ENCODE measurements around the gene BEND5. TPM values are rescaled to one million over a fixed set of nuclear protein-coding genes. Genes with fewer than 3 reads are reported as not detected.
A peak's percentile ranks its signal among the peaks of the same experiment; 100 is the strongest.

Gene BEND5
- total RNA-seq, 1 donor from 2014 or later = not detected

- no peak overlapping the region for H3K4me3 ChIP-seq (ENCODE audit: low read depth, low read length)
- H3K27me3 ChIP-seq (ENCODE audit: control insufficient read depth, insufficient read depth, low read length) = peaks cover 2% of the 10 kb centered on the region
- TF ChIP-seq CTCF (IDR thresholded peaks at IDR 0.05; ENCODE audit: insufficient read depth, low read length, severe bottlenecking) = no peak
- no peaks in the 10 kb centered on the region for H3K36me3 ChIP-seq (ENCODE audit: control insufficient read depth, insufficient read depth, low read length)
- FAIRE-seq = no peak
- DNase-seq (ENCODE audit: low read depth) = no peak
These were observed 31.8 kb upstream of the BEND5 start for GRCh38 chr1:48808496-48808895.

DNA sequence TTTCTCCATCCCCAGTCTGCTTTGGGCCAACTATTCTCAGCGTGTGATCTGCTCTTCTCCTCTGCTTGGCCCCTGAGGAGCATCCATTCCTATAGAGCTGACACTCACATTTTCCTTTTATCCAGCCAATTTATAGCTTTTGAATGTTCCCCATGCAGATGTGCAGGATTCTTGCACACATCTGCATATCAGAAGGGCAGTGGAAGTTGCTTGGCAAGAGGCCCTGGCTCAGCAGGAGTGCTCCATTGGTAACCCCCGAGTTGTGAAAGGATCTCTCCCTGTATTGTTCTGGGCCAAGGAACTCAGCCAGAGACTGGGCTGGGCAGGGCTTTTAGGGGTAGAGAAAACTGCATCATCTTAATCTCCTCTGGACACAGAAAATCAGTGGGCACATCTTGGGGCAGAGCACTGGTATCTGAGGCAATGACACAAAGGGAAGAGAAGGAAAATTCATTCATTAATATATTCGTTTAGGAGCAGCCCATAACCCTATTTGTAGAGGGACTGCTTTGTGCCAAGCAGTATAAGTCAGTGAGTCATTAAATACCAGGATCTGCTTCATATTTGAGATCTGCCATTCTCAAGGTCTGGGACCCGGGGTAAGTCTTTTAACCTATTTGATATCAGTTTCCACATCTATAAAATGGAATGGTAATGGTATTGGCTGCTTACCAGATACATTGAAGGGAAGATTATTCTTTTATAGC, 31.0 kb upstream of the BEND5 start:
- TF ChIP-seq CTCF (IDR thresholded peaks at IDR 0.05; ENCODE audit: insufficient read depth, low read length, severe bottlenecking) = no peak
- no peak for DNase-seq (ENCODE audit: low read depth)
- no peak for FAIRE-seq
- Histone ChIP-seq H3K36me3 (ENCODE audit: control insufficient read depth, insufficient read depth, low read length) (no peaks in the 10 kb centered on the region), H3K27me3 (ENCODE audit: control insufficient read depth, insufficient read depth, low read length) (peaks cover 2% of the 10 kb centered on the region), H3K4me3 (ENCODE audit: low read depth, low read length) (no peak overlapping the region)

DNA sequence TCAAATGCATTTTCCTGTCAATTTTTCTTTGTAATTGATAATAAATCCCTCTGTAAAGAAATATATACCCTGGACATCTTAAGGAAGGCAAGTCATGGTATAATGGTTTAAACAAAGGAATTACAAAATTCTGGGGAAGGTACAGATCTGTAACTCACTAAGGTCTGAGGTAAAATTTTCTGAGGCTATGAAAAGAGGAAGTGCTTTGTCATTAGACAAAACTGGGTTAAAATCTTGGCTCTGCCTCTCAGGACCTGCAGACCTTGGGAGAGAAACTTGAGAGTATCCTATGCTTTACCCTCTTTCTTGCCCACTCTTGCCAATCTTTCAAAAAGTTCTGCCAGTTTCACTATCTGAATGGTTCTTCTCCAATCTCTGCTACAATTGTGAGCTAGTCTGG, 26.8 kb upstream of the BEND5 start:
- no peaks in the 10 kb centered on the region for H3K36me3 ChIP-seq (ENCODE audit: control insufficient read depth, insufficient read depth, low read length)
- peaks cover 2% of the 10 kb centered on the region for H3K27me3 ChIP-seq (ENCODE audit: control insufficient read depth, insufficient read depth, low read length)
- no peak for FAIRE-seq
- H3K4me3 ChIP-seq (ENCODE audit: low read depth, low read length) = no peak overlapping the region
- no peak for TF ChIP-seq CTCF (IDR thresholded peaks at IDR 0.05; ENCODE audit: insufficient read depth, low read length, severe bottlenecking)
- no peak for DNase-seq (ENCODE audit: low read depth)

DNA sequence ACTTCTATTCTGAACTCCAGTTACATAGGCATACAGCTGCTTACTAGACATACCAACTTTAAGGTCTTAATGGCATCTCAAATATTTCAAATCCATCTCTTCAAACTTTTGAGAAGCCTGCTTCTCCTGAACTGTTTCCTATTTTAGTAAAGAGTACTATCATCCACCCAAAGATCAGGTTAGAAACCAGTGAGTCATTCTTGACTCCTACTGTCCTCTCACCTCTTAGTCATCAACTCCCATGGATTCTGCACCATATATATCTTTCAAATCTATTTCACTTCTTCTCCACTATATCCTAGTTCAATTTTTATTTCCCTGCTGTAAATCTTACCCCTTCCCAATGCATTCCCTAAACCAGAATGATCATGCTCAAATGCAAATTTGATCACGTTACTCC, 18.1 kb upstream of the BEND5 start:
- Histone ChIP-seq H3K27me3 (ENCODE audit: control insufficient read depth, insufficient read depth, low read length) (no peaks in the 10 kb centered on the region), H3K4me3 (ENCODE audit: low read depth, low read length) (no peak overlapping the region), H3K36me3 (ENCODE audit: control insufficient read depth, insufficient read depth, low read length) (no peaks in the 10 kb centered on the region)
- no peak for TF ChIP-seq CTCF (IDR thresholded peaks at IDR 0.05; ENCODE audit: insufficient read depth, low read length, severe bottlenecking)
- DNase-seq (ENCODE audit: low read depth) (peak; percentile 72), FAIRE-seq (no peak)

GRCh38 chr1:48793863-48794262, 17.2 kb upstream of the BEND5 start:
- no peak for FAIRE-seq
- H3K4me3 ChIP-seq (ENCODE audit: low read depth, low read length) = no peak overlapping the region
- H3K27me3 ChIP-seq (ENCODE audit: control insufficient read depth, insufficient read depth, low read length) = no peaks in the 10 kb centered on the region
- H3K36me3 ChIP-seq (ENCODE audit: control insufficient read depth, insufficient read depth, low read length) = no peaks in the 10 kb centered on the region
- DNase-seq (ENCODE audit: low read depth) = no peak
- TF ChIP-seq CTCF (IDR thresholded peaks at IDR 0.05; ENCODE audit: insufficient read depth, low read length, severe bottlenecking) = no peak

DNA sequence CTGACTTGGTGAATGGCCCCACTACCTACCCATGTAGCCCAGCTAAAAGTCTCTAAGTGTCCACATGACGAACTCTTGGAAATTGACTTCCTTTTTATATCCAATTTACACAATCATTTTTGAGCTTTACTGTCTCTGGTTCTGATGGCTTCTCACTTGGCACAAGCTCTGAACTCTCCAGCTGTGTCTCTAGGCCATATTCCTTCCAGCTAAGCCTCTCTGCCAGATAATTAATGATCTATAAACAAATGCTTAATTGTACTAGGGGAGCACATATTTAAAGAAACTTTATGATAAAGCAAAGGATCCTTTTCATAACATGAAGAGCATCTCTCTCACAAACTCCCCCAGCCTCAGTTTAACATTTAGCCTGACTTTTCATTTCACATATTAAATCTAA, 16.3 kb upstream of the BEND5 start:
- no peak for FAIRE-seq

More for the DNA sequence above, 16.3 kb upstream of the BEND5 start:
- TF ChIP-seq CTCF (IDR thresholded peaks at IDR 0.05; ENCODE audit: insufficient read depth, low read length, severe bottlenecking) = no peak
- Histone ChIP-seq H3K36me3 (ENCODE audit: control insufficient read depth, insufficient read depth, low read length) (no peaks in the 10 kb centered on the region), H3K4me3 (ENCODE audit: low read depth, low read length) (no peak overlapping the region), H3K27me3 (ENCODE audit: control insufficient read depth, insufficient read depth, low read length) (no peaks in the 10 kb centered on the region)
- no peak for DNase-seq (ENCODE audit: low read depth)
